ENCODE data around the gene ERBIN. TPM values are rescaled to one million over a fixed set of nuclear protein-coding genes. Genes with fewer than 3 reads are reported as not detected.

The ERBIN gene
- total and polyA plus RNA-seq, 2 of the 13 experiments (the other 11 are each of a cell fraction or from before 2014, with no cell fraction given) = 14.4 to 41.7 TPM

DNA sequence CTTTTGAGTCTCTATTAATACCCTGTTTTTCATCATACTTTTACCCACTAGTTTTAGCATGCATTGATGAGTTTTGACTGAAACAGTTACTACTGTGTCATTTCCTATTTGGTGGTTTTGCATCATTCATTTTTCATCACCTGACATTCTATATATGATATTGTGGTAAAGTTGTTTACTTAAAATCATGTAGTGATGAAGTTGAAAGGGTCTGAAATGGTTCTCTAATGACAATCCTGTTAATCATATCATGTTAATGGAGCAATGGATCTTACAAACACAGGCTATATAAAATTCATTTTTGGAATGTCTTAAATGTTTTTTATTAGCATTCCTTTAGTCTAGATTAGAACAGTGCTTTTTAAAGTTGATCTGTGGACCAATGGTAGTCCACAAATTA is 84.1 kb downstream of the ERBIN start:
- Histone ChIP-seq H3K27me3 (ENCODE audit: control insufficient read depth in 1 of 2, insufficient read depth in 2 of 2, low read length in 2 of 2) (no peaks in the 10 kb centered on the region), H3K9ac (ENCODE audit: insufficient read depth, low read depth, low read length) (no peak overlapping the region), H3K4me1 (ENCODE audit: insufficient read depth, low read length) (no peaks in the 10 kb centered on the region), H3K36me3 (replicated peaks in 1 of 2; ENCODE audit: control insufficient read depth in 1 of 2, insufficient read depth in 2 of 2, low read length in 2 of 2) (peaks cover 2 to 17% of the 10 kb centered on the region in 2 experiments; a peak in 3 of 5 replicates), H3K9me3 (ENCODE audit: low read length) (no peaks in the 10 kb centered on the region), H4K20me1 (ENCODE audit: insufficient read depth, low read length) (no peaks in the 10 kb centered on the region), H3K79me2 (ENCODE audit: insufficient read depth, low read length) (peaks cover 4% of the 10 kb centered on the region), H3K4me3 (replicated peaks in 1 of 3; ENCODE audit: insufficient read depth in 1 of 3, low read depth in 2 of 3, low read length in 3 of 3) (no peak overlapping the region), H2AFZ (ENCODE audit: low read length) (no peak overlapping the region), H3K27ac (ENCODE audit: extremely low read length, insufficient read depth, low read length) (no peak overlapping the region), H3K4me2 (ENCODE audit: low read depth, low read length) (no peak overlapping the region)
- DNase-seq (ENCODE audit: low spot score) (no peak), ATAC-seq (no peak), FAIRE-seq (no peak)
- BruUV-seq (replicated peaks) = no TSS peak
- in situ Hi-C loops (cut with HindIII; ENCODE audit: extremely low pct_ligation_motif_present, low pct_unique_long_range_greater_than_20kb) = no loop called here
- TF ChIP-seq SP1 (IDR thresholded peaks at IDR 0.05) (no peak), SP1 (CRISPR knock-in tag; IDR thresholded peaks at IDR 0.05) (no peak)
- intact Hi-C loops (cut with micrococcal nuclease; ENCODE audit: unreplicated experiment) = no loop called here
- POLR2A ChIA-PET = no interaction called here
- CTCF ChIA-PET (ENCODE audit: low intra/inter-chr PET ratio, low total read pairs) = no interaction called here

DNA sequence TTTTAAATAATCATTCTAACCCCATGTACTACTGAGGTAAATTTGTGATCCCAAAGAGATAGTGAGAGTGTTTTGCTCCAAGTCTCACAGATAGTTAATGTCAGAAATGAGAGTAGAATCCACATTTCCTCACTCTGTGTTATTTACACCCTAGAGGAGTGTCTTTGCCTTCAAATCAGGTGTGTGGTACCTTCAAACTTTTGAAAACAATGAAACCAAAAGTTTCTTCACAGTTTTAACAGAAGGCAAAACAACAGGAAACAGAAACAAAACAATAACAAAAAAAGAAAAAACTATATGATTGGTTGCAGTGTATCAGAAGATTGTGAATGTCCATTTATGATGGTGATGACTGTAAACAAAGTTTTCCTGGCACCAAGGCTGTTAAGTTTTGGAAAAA is 85.9 kb downstream of the ERBIN start:
- ChIA-PET CTCF (ENCODE audit: low intra/inter-chr PET ratio, low total read pairs) (no interaction called here), POLR2A (no interaction called here)
- FAIRE-seq = no peak
- TF ChIP-seq PITX1 (CRISPR knock-in tag; IDR thresholded peaks at IDR 0.05) (no peak), SP5 (CRISPR knock-in tag; IDR thresholded peaks at IDR 0.05; ENCODE audit: borderline replicate concordance, low read depth) (no peak), NFE2L2 (IDR thresholded peaks at IDR 0.05; ENCODE audit: low read length) (no peak), MAF1 (CRISPR knock-in tag; IDR thresholded peaks at IDR 0.05; ENCODE audit: borderline replicate concordance) (no peak), BHLHE40 (IDR thresholded peaks at IDR 0.05; ENCODE audit: low read length) (no peak), MYNN (CRISPR knock-in tag; IDR thresholded peaks at IDR 0.05; ENCODE audit: low read depth) (no peak), ZFX (CRISPR knock-in tag; IDR thresholded peaks at IDR 0.05; ENCODE audit: low read depth) (no peak), JUND (CRISPR knock-in tag; IDR thresholded peaks at IDR 0.05) (no peak), ZBTB7A (CRISPR knock-in tag; IDR thresholded peaks at IDR 0.05) (no peak), RFX5 (IDR thresholded peaks at IDR 0.05; ENCODE audit: low read depth, low read length) (no peak), SRF (IDR thresholded peaks at IDR 0.05; ENCODE audit: low read depth, low read length) (no peak), ZNF558 (CRISPR knock-in tag; IDR thresholded peaks at IDR 0.05; ENCODE audit: borderline replicate concordance) (no peak), ZNF382 (CRISPR knock-in tag; IDR thresholded peaks at IDR 0.05; ENCODE audit: borderline replicate concordance) (no peak), CBFB (CRISPR knock-in tag; IDR thresholded peaks at IDR 0.05) (no peak), ZNF776 (CRISPR knock-in tag; IDR thresholded peaks at IDR 0.05) (no peak)
- TF ChIP-seq, protein P1, sequence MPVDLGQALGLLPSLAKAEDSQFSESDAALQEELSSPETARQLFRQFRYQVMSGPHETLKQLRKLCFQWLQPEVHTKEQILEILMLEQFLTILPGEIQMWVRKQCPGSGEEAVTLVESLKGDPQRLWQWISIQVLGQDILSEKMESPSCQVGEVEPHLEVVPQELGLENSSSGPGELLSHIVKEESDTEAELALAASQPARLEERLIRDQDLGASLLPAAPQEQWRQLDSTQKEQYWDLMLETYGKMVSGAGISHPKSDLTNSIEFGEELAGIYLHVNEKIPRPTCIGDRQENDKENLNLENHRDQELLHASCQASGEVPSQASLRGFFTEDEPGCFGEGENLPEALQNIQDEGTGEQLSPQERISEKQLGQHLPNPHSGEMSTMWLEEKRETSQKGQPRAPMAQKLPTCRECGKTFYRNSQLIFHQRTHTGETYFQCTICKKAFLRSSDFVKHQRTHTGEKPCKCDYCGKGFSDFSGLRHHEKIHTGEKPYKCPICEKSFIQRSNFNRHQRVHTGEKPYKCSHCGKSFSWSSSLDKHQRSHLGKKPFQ (CRISPR knock-in tag; IDR thresholded peaks at IDR 0.05; ENCODE audit: insufficient replicate concordance) = no peak
- TF ChIP-seq, protein P2, sequence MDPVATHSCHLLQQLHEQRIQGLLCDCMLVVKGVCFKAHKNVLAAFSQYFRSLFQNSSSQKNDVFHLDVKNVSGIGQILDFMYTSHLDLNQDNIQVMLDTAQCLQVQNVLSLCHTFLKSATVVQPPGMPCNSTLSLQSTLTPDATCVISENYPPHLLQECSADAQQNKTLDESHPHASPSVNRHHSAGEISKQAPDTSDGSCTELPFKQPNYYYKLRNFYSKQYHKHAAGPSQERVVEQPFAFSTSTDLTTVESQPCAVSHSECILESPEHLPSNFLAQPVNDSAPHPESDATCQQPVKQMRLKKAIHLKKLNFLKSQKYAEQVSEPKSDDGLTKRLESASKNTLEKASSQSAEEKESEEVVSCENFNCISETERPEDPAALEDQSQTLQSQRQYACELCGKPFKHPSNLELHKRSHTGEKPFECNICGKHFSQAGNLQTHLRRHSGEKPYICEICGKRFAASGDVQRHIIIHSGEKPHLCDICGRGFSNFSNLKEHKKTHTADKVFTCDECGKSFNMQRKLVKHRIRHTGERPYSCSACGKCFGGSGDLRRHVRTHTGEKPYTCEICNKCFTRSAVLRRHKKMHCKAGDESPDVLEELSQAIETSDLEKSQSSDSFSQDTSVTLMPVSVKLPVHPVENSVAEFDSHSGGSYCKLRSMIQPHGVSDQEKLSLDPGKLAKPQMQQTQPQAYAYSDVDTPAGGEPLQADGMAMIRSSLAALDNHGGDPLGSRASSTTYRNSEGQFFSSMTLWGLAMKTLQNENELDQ (CRISPR knock-in tag; IDR thresholded peaks at IDR 0.05; ENCODE audit: borderline replicate concordance) = no peak

More for the DNA sequence above, 85.9 kb downstream of the ERBIN start:
- Histone ChIP-seq H3K79me2 (ENCODE audit: insufficient read depth, low read length) (peaks cover 4% of the 10 kb centered on the region), H4K20me1 (ENCODE audit: insufficient read depth, low read length) (no peaks in the 10 kb centered on the region), H3K36me3 (replicated peaks in 1 of 2; ENCODE audit: control insufficient read depth in 1 of 2, insufficient read depth in 2 of 2, low read length in 2 of 2) (peaks cover 3 to 25% of the 10 kb centered on the region in 2 experiments; a peak in 3 of 5 replicates), H3K9ac (ENCODE audit: insufficient read depth, low read depth, low read length) (no peak overlapping the region), H3K4me3 (replicated peaks in 1 of 3; ENCODE audit: insufficient read depth in 1 of 3, low read depth in 2 of 3, low read length in 3 of 3) (no peak overlapping the region), H3K9me3 (ENCODE audit: low read length) (no peaks in the 10 kb centered on the region), H3K4me2 (ENCODE audit: low read depth, low read length) (no peak overlapping the region), H3K4me1 (ENCODE audit: insufficient read depth, low read length) (no peaks in the 10 kb centered on the region), H3K27me3 (ENCODE audit: control insufficient read depth in 1 of 2, insufficient read depth in 2 of 2, low read length in 2 of 2) (no peaks in the 10 kb centered on the region), H2AFZ (ENCODE audit: low read length) (no peak overlapping the region), H3K27ac (ENCODE audit: extremely low read length, insufficient read depth, low read length) (no peak overlapping the region)
- intact Hi-C loops (cut with micrococcal nuclease; ENCODE audit: unreplicated experiment) (no loop called here), in situ Hi-C loops (cut with HindIII; ENCODE audit: extremely low pct_ligation_motif_present, low pct_unique_long_range_greater_than_20kb) (no loop called here)
- BruUV-seq (replicated peaks) = no TSS peak
- no peak for ATAC-seq
- no peak for DNase-seq (ENCODE audit: low spot score)

Measured in HepG2 (cell line).